ENCODE measurements around the gene IPO7.

GRCh38 chr11:9446230-9446629 lies 61.8 kb downstream of the IPO7 start:
- TF ChIP-seq CTCF (IDR thresholded peaks at IDR 0.05), result no peak
- no peak for TF ChIP-seq POLR2A (IDR thresholded peaks at IDR 0.05)
